MM.1S (cell line): Measurements from ENCODE around the gene NTN5.

Source experiments
- DNase-seq: peaks from one replicate; pipeline ENCODE4 v3.0.0-alpha.2; 2015
- H2AFZ ChIP-seq: fragments of 300-600 bp; sonication (generic); 2 replicates; pipeline ENCODE4 v1.6.0; 2016; ENCODE audit warnings: antibody characterized with exemption, low read length
- H3F3A ChIP-seq: fragments of 300-600 bp; sonication (generic); 2 replicates; pipeline ENCODE4 v1.6.1; 2016; ENCODE audit warnings: mild to moderate bottlenecking, antibody characterized with exemption, low read length, moderate library complexity, mixed read lengths; ENCODE audit not compliant: insufficient read depth
- H3K27ac ChIP-seq: fragments of 300-600 bp; sonication (generic); 2 replicates; pipeline ENCODE4 v1.5.1; 2016; ENCODE audit warnings: mild to moderate bottlenecking, low read length
- H3K27me3 ChIP-seq: fragments of 300-600 bp; sonication (generic); replicated peaks from 2 replicates; pipeline ENCODE4 v1.6.0; 2016; ENCODE audit warnings: low read length; ENCODE audit not compliant: insufficient read depth
- H3K36me3 ChIP-seq: fragments of 300-600 bp; sonication (generic); replicated peaks from 2 replicates; pipeline ENCODE4 v1.6.1; 2016; ENCODE audit warnings: mild to moderate bottlenecking, low read length, mixed read lengths; ENCODE audit not compliant: insufficient read depth
- H3K4me1 ChIP-seq: fragments of 300-600 bp; sonication (generic); 2 replicates; pipeline ENCODE4 v1.6.1; 2016; ENCODE audit warnings: low read length, mixed read lengths
- H3K4me2 ChIP-seq: fragments of 300-600 bp; sonication (generic); 2 replicates; pipeline ENCODE4 v1.6.0; 2016; ENCODE audit warnings: low read depth, low read length
- H3K4me3 ChIP-seq: fragments of 300-600 bp; sonication (generic); 2 replicates; pipeline ENCODE4 v1.5.1; 2016; ENCODE audit warnings: low read length, mixed read lengths
- H3K79me2 ChIP-seq: fragments of 300-600 bp; sonication (generic); 2 replicates; pipeline ENCODE4 v1.6.1; 2016; ENCODE audit warnings: mixed run types, low read length, mixed read lengths
- H3K9ac ChIP-seq: fragments of 300-600 bp; sonication (generic); 2 replicates; pipeline ENCODE4 v1.6.1; 2016; ENCODE audit warnings: low read length, mixed read lengths
- H3K9me2 ChIP-seq: fragments of 300-600 bp; sonication (generic); replicated peaks from 2 replicates; pipeline ENCODE4 v1.6.1; 2016; ENCODE audit warnings: mild to moderate bottlenecking, low read length, mixed read lengths; ENCODE audit not compliant: insufficient read depth
- H3K9me3 ChIP-seq: fragments of 300-600 bp; sonication (generic); replicated peaks from 2 replicates; pipeline ENCODE4 v1.6.1; 2016; ENCODE audit warnings: mild to moderate bottlenecking, low read length, mixed read lengths; ENCODE audit not compliant: insufficient read depth
- H4K20me1 ChIP-seq: fragments of 300-600 bp; sonication (generic); 2 replicates; pipeline ENCODE4 v1.6.1; 2016; ENCODE audit warnings: mild to moderate bottlenecking, low read length, moderate library complexity, mixed read lengths; ENCODE audit not compliant: insufficient read depth
- CTCF ChIP-seq: fragments of 300-600 bp; sonication (generic); IDR thresholded peaks from 2 replicates; pipeline ENCODE4 v1.5.1; 2016; ENCODE audit warnings: antibody characterized with exemption, low read length, mixed read lengths
- EZH2 ChIP-seq: fragments of 300-600 bp; sonication (generic); optimal IDR thresholded peaks from 2 replicates; pipeline ENCODE3; 2017; ENCODE audit warnings: low read depth, mild to moderate bottlenecking, antibody characterized with exemption, low read length, mixed read lengths
- EZH2phosphoT487 ChIP-seq: fragments of 300-600 bp; sonication (generic); IDR thresholded peaks from 2 replicates; pipeline ENCODE4 v1.6.1; 2018; ENCODE audit warnings: antibody characterized with exemption, low read length

The NTN5 gene

GRCh38 chr19:48627865-48628314 is 44.9 kb downstream of the NTN5 start:
- Histone ChIP-seq H2AFZ (no peak overlapping the region), H3K4me1 (peaks cover 12% of the 10 kb centered on the region), H3F3A (peaks cover 13% of the 10 kb centered on the region; the same call in 1 of the 2 replicates), H3K9me2 (no peaks in the 10 kb centered on the region), H3K36me3 (no peaks in the 10 kb centered on the region), H3K9ac (no peak overlapping the region), H3K27ac (no peak overlapping the region), H3K4me3 (no peak overlapping the region), H4K20me1 (no peaks in the 10 kb centered on the region), H3K4me2 (no peak overlapping the region), H3K9me3 (no peaks in the 10 kb centered on the region), H3K79me2 (peaks cover 14% of the 10 kb centered on the region), H3K27me3 (no peaks in the 10 kb centered on the region)
- no peak for DNase-seq
- no peak for TF ChIP-seq CTCF

GRCh38 chr19:48627201-48627864 is 45.5 kb downstream of the NTN5 start:
- Histone ChIP-seq H3K27ac (no peak overlapping the region), H3K4me3 (no peak overlapping the region), H3K9ac (no peak overlapping the region), H3K27me3 (no peaks in the 10 kb centered on the region), H3F3A (peaks cover 9% of the 10 kb centered on the region; the same call in 1 of the 2 replicates), H3K9me3 (no peaks in the 10 kb centered on the region), H3K79me2 (peaks cover 14% of the 10 kb centered on the region), H3K9me2 (no peaks in the 10 kb centered on the region), H4K20me1 (no peaks in the 10 kb centered on the region), H3K4me2 (no peak overlapping the region), H2AFZ (no peak overlapping the region), H3K36me3 (no peaks in the 10 kb centered on the region), H3K4me1 (peaks cover 7% of the 10 kb centered on the region; the same call in 1 of the 2 replicates)
- DNase-seq = no peak
- TF ChIP-seq CTCF = no peak
- no peak for TF ChIP-seq EZH2
- TF ChIP-seq EZH2phosphoT487 = no peak

- H3K79me2 ChIP-seq = peaks cover 14% of the 10 kb centered on the region
- H4K20me1 ChIP-seq = no peaks in the 10 kb centered on the region
- H3K9me3 ChIP-seq = no peaks in the 10 kb centered on the region
- H3F3A ChIP-seq = peaks cover 4% of the 10 kb centered on the region; the same call in 1 of the 2 replicates
- TF ChIP-seq EZH2phosphoT487 (no peak), CTCF (no peak), EZH2 (no peak)
- no peaks in the 10 kb centered on the region for H3K27me3 ChIP-seq
- no peak overlapping the region for H3K27ac ChIP-seq
- H3K9me2 ChIP-seq = no peaks in the 10 kb centered on the region
- no peak overlapping the region for H3K4me3 ChIP-seq
- H3K9ac ChIP-seq = no peak overlapping the region
- no peak overlapping the region for H3K4me2 ChIP-seq
- H2AFZ ChIP-seq = no peak overlapping the region
- H3K4me1 ChIP-seq = peaks cover 7% of the 10 kb centered on the region; the same call in 1 of the 2 replicates
- no peaks in the 10 kb centered on the region for H3K36me3 ChIP-seq
- DNase-seq = no peak
Observed at GRCh38 chr19:48625891-48626327, 46.9 kb downstream of the NTN5 start.
